Bronchial epithelial cell (primary cell): ENCODE results near the gene DLX5. TPM values are rescaled to one million over a fixed set of nuclear protein-coding genes. Genes with fewer than 3 reads are reported as not detected.
A peak's percentile ranks its signal among the peaks of the same experiment; 100 is the strongest.
"Not testable (repeated sequence)": the region's sequence is repeated elsewhere in the genome, so short reads cannot be mapped to it uniquely, and the experiment has no call there.

Source experiments
- DNase-seq: peaks from one replicate; pipeline ENCODE4 v3.0.0-alpha.2; 2010; ENCODE audit warnings: low read depth
- FAIRE-seq: peaks from 2 replicates; lab custom pipeline; 2011; peaks lifted over from hg19 to GRCh38; lab: Jason Lieb, UNC
- H3K27me3 ChIP-seq: 2 replicates; pipeline ENCODE4 v1.5.1; 2011; ENCODE audit warnings: low read length; ENCODE audit not compliant: control insufficient read depth, insufficient read depth
- H3K36me3 ChIP-seq: 2 replicates; pipeline ENCODE4 v1.5.1; 2011; ENCODE audit warnings: low read length; ENCODE audit not compliant: control insufficient read depth, insufficient read depth
- H3K4me3 ChIP-seq: 2 replicates; pipeline ENCODE4 v1.5.1; 2011; ENCODE audit warnings: mild to moderate bottlenecking, low read depth, low read length, control low read depth
- total RNA-seq: library from RNA; depleted of rRNA; stranded (reverse); fragments of >200 nt; gene quantifications from 2 replicates; pipeline ENCODE4 v1.2.1, GENCODE V29; 2014
- TF ChIP-seq, protein P1 (sequence below): IDR thresholded peaks from 2 replicates; pipeline ENCODE4 v1.5.1; 2011; ENCODE audit warnings: mild to moderate bottlenecking, moderate library complexity, low read length, control low read depth, inconsistent platforms; ENCODE audit not compliant: insufficient read depth, severe bottlenecking

Gene DLX5
- total RNA-seq = 0.13 TPM in 1 of 2 replicates, not detected in the other

DNA sequence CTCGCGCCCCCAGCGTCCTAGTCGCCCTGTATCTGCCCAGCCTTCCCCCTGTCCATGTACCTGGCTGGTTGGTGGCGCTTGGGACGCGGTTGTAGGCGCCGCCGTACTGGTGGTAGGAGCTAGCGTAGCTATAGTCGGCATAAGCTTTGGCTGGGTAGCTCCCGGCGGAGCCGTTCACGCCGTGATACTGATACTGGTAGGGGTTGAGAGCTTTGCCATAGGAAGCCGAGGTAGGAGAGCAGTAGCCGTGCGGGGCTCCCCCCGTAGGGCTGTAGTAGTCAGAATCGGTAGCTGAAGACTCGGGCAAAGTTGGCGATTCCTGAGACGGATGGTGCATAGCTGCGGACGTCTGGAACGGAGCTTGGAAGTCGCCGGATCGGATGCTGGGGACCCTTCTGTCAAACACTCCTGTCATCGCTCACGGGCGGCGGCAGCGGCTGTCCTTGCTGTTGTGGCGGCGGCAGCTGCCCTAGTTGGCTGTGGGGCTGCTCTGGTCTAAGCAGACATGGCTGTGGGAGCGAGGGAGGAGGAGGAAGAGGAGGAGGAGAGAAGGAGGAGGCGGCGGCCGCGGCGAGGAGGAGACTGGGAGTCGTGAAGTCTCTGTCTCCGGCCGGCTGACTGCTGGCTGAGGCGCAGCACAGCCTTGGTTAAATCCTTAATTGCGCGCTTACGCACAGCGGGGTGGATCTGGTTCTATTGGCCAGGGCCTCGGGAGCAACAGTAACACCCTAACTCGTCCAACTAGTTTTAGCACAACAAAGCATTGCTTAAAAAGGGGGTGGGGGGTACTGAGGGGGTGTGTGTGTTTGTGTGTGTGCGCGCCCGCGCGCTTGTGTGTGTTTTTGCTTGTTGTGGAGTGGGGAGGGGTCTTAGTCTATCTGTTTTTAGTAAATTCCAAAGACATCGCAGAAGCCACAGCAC is at the start of gene DLX5:
Gene DLX5, minus strand, starts transcription at position 623 of the 921 bp plus-strand sequence. Its CDS starts 208 bp downstream, at position 415.
- Histone ChIP-seq H3K27me3 (peaks cover 61% of the 10 kb centered on the region), H3K36me3 (no peaks in the 10 kb centered on the region), H3K4me3 (peak within 1 kb of the TSS; percentile 31)
- FAIRE-seq (no peak), DNase-seq (peak; percentile 38)
- TF ChIP-seq, protein P1, sequence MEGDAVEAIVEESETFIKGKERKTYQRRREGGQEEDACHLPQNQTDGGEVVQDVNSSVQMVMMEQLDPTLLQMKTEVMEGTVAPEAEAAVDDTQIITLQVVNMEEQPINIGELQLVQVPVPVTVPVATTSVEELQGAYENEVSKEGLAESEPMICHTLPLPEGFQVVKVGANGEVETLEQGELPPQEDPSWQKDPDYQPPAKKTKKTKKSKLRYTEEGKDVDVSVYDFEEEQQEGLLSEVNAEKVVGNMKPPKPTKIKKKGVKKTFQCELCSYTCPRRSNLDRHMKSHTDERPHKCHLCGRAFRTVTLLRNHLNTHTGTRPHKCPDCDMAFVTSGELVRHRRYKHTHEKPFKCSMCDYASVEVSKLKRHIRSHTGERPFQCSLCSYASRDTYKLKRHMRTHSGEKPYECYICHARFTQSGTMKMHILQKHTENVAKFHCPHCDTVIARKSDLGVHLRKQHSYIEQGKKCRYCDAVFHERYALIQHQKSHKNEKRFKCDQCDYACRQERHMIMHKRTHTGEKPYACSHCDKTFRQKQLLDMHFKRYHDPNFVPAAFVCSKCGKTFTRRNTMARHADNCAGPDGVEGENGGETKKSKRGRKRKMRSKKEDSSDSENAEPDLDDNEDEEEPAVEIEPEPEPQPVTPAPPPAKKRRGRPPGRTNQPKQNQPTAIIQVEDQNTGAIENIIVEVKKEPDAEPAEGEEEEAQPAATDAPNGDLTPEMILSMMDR = no peak

DNA sequence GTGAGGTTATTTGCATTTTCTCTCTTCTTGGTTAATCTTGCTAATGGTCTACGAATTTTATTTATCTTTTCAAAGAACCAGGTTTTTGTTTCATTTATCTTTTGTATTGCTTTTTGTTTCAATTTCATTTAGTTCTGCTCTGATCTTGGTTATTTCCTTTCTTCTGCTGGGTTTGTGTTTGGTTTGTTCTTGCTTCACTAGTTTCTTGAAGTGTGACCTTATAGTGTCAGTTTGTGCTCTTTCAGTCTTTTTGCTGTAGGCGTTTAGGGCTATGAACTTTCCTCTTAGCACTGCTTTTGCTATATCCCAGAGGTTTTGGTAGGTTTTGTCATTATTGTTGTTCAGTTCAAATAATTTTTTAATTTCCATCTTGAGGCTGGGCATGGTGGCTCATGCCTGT is 47.4 kb upstream of the DLX5 start:
- H3K36me3 ChIP-seq, H3K4me3 ChIP-seq, H3K27me3 ChIP-seq, DNase-seq, FAIRE-seq: not testable (repeated sequence)

DNA sequence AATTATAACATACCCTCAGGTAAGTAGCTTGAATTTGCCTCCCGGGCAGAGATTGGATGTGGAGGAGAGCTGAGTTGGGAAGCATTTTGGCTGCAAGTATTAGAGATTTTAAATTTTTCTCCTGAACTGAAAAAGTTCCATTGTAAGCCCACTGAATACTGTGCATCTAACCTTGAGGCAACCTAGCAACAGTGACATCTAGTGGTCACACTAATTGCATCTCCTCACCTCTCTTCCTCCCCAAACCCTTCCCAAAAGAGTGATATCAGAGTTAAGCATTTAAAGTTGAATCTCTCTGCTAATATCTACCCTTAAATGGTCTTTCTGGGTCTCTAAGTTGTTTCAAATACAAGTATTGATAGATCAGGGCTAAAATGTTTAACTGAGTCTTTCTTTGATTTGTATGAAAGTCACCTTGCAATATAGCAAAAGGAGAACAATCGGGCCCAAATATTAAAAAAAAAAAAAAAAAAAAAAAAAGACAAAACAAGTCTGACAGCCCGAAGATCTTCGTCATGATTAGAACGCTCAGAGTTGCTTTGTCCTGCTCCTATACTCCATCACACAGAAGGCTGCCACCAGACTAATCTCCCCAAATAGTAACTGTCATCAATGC is 40.4 kb upstream of the DLX5 start:
- DNase-seq (peak; percentile 54), FAIRE-seq (no peak)
- no peaks in the 10 kb centered on the region for H3K36me3 ChIP-seq
- TF ChIP-seq, protein P1 = peak; percentile 75
- no peak overlapping the region for H3K4me3 ChIP-seq
- no peaks in the 10 kb centered on the region for H3K27me3 ChIP-seq

DNA sequence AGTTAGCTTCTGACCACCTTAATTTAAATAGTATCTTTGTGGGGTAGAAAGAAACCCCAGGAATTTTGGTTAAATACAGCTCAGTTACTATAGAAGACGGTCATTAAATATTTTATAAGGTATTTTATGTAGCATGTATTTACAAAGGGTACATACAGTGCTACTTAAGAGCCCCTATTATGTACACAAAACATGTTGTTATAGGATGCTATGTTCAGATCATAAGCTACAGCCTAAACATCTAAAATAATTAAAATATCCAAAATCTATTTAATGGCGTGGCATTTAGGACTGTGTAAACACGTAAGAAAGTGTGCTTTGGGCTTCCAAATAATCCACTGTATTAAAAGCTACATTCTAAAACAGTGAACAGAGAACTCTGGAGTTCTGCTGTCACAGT is 39.4 kb upstream of the DLX5 start:
- FAIRE-seq = no peak
- Histone ChIP-seq H3K36me3 (no peaks in the 10 kb centered on the region), H3K27me3 (no peaks in the 10 kb centered on the region), H3K4me3 (no peak overlapping the region)
- DNase-seq = no peak
- TF ChIP-seq, protein P1 = no peak

DNA sequence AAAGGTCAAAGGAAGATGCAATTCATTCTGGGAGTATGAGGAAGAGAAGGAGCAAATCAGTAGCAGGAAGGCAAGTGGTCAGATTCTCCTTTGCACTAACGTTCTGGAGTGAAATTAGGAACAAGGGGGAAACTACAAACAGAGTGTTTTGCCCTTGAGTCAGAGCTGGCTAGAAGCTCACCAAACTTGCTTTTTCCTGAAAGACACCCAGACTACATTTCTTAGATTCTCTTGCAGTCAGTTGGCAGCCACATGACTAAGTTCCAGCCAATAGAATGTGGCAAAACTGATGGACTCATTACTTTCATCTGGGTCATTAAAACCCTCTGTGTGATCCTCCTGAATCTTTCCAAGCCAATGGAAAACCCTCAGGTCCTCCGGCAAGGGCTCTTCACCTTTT is 18.6 kb upstream of the DLX5 start:
- no peak for FAIRE-seq
- TF ChIP-seq, protein P1 = no peak

DNA sequence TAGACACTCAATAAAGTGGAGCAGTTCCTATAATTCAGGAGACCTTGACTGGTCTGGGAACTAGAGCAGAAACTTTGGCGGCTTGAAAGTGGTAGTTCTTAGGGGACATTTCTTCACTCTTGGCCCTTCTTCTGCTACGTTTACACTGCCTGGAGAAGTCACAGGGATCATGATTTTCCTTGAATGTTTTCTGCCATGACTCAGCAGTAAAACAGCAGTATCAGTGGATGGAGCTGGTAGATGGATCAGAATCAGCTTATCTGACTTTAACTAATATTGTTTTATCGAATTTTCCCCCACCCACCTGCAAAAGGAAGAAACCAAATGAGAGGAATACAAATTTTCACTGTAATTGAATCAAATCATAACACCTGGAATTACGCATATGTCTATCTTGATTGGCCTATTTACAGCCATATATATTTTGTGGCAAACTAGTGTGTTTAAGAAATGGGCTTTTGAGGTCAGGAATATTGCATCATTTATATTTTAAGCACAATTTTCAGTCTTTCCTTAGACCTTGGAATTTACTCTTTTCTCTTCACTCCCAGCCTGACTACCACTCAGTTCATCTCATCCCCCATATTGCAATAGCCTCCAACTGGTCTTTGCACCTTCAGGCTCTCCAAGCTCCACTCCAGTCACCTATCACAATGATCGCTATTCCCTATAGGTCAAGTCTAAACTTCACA is 14.9 kb upstream of the DLX5 start:
- no peak for DNase-seq
- Histone ChIP-seq H3K4me3 (no peak overlapping the region), H3K36me3 (no peaks in the 10 kb centered on the region), H3K27me3 (peaks cover 3% of the 10 kb centered on the region)
- no peak for FAIRE-seq
- TF ChIP-seq, protein P1 = no peak

More for the DNA sequence above, 18.6 kb upstream of the DLX5 start:
- peak; percentile 50 for DNase-seq
- peaks cover 3% of the 10 kb centered on the region for H3K27me3 ChIP-seq
- H3K4me3 ChIP-seq = no peak overlapping the region
- no peaks in the 10 kb centered on the region for H3K36me3 ChIP-seq

DNA sequence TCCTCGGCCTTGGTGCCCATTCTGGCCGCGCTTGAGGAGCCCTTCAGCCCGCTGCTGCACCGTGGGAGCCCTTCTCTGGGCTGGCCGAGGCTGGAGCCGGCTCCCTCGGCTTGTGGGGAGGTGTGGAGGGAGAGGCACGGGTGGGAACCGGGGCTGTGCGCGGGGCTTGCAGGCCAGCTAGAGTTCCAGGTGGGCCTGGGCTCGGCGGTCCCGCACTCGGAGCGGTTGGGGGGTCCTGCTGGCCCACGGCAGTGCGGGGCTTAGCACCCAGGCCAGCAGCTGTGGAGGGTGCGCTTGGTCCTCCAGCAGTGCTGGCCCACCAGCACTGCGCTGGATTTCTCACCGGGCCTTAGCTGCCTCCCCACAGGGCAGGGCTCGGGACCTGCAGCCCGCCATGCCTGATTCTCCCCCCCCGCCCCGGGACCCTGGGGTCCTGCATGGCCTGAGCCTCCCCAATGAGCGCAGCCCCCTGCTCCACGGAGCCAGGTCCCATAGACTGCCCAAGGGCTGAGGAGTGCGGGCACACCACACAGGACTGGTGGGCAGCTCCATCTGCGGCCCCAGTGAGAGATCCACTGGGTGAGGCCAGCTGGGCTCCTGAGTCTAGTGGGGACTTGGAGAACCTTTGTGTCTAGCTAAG is 9.7 kb upstream of the DLX5 start:
- H3K4me3 ChIP-seq, H3K36me3 ChIP-seq, FAIRE-seq, DNase-seq, H3K27me3 ChIP-seq: not testable (repeated sequence)
